ENCODE measurements around the gene RNASEH2B. TPM values are rescaled to one million over a fixed set of nuclear protein-coding genes. Genes with fewer than 3 reads are reported as not detected.

Gene RNASEH2B
- total and polyA plus RNA-seq, 2 donors (not counting 1 experiment from before 2014, with no cell fraction given): 64.0 to 151 TPM

GRCh38 chr13:50912851-50913250 is 3.3 kb downstream of the RNASEH2B start:
- H3K27me3 Mint-ChIP-seq: no peaks in the 10 kb centered on the region
- intact Hi-C loops (cut with micrococcal nuclease): loop anchor here (1.0 to 10.0 kb wide), 15 partner anchors 112 to 1418 kb away; partner anchors contain the start of genes KPNA3 and PHF11
- peak overlapping the region in 1 of 2 donors; percentile 41 for H3K27ac ChIP-seq (ENCODE audit: low read length in 2 of 2)

GRCh38 chr13:50914176-50914700 is 4.6 kb downstream of the RNASEH2B start:
- ATAC-seq (ENCODE audit: low read depth) (no peak), DNase-seq (no peak)
- H2AFZ ChIP-seq (ENCODE audit: insufficient read depth, low read depth, low read length, poor library complexity, severe bottlenecking): no peak overlapping the region
- Mint-ChIP-seq H3K27ac (peak overlapping the region; percentile 74), H3K4me1 (peaks cover 75% of the 10 kb centered on the region), H3K9me3 (ENCODE audit: insufficient read depth) (no peaks in the 10 kb centered on the region), H3K4me3 (peak overlapping the region; percentile 21), H3K27me3 (no peaks in the 10 kb centered on the region)
- no peaks in the 10 kb centered on the region for H3K27me3 ChIP-seq (replicated peaks in 1 of 4; ENCODE audit: control extremely low read depth in 1 of 4, control insufficient read depth in 3 of 4, insufficient read depth in 4 of 4, low read length in 3 of 4)
- no peak overlapping the region for H3K4me3 ChIP-seq (ENCODE audit: control extremely low read depth in 1 of 5, extremely low read depth in 1 of 5, insufficient read depth in 1 of 5, low read depth in 2 of 5, low read length in 4 of 5)
- TF ChIP-seq CTCF (IDR thresholded peaks at IDR 0.05): no peak
- TF ChIP-seq EZH2 (IDR thresholded peaks at IDR 0.05; ENCODE audit: borderline replicate concordance, insufficient read depth, low read depth, low read length, poor library complexity, severe bottlenecking): no peak
- no peak overlapping the region for H3K9ac ChIP-seq (ENCODE audit: low read length)
- POLR2A ChIA-PET: interaction anchor here (0.6 to 1.8 kb wide), 3 partner anchors 21 to 917 kb away, joined by 4 to 7 read pairs (median 4); partner anchors contain the start of gene TRIM13
- H3K36me3 ChIP-seq (replicated peaks in 1 of 2; ENCODE audit: control extremely low read depth in 1 of 2, control insufficient read depth in 1 of 2, extremely low read depth in 1 of 2, insufficient read depth in 2 of 2, low read length in 1 of 2): no peaks in the 10 kb centered on the region
- intact Hi-C loops (cut with micrococcal nuclease): loop anchor here (5.0 to 10.0 kb wide), 7 partner anchors 157 to 1419 kb away; partner anchors contain the start of genes KPNA3 and PHF11
- H4K20me1 ChIP-seq (ENCODE audit: control insufficient read depth, insufficient read depth, low read length, poor library complexity, severe bottlenecking): peaks cover 7% of the 10 kb centered on the region
- H3K4me1 ChIP-seq (ENCODE audit: control insufficient read depth in 2 of 2, insufficient read depth in 2 of 2, low read length in 2 of 2): peaks cover 55 to 62% of the 10 kb centered on the region in 2 donors
- WGBS (ENCODE audit: insufficient coverage): 62% methylated on average over 8 of the region's 9 CpGs
- peak overlapping the region in 1 of 2 donors; percentile 73 for H3K27ac ChIP-seq (ENCODE audit: low read length in 2 of 2)
- H3K4me2 ChIP-seq (replicated peaks; ENCODE audit: low read depth, low read length, poor library complexity, severe bottlenecking): peak overlapping the region; percentile 29
- CTCF ChIA-PET: interaction anchor here (0.6 to 5.6 kb wide), 20 partner anchors 12 to 1120 kb away, joined by 3 to 100 read pairs (median 4); partner anchors contain the start of gene TRIM13
- H3K79me2 ChIP-seq (ENCODE audit: control insufficient read depth, insufficient read depth, low read length): peaks cover 92% of the 10 kb centered on the region
- H3K9me3 ChIP-seq (ENCODE audit: control extremely low read depth in 1 of 3, control insufficient read depth in 2 of 3, insufficient read depth in 1 of 3, low read length in 2 of 3): no peaks in the 10 kb centered on the region

More at GRCh38 chr13:50912851-50913250, 3.3 kb downstream of the RNASEH2B start:
- H3K4me1 Mint-ChIP-seq: peaks cover 74% of the 10 kb centered on the region
- Histone ChIP-seq H3K4me3 (ENCODE audit: control extremely low read depth in 1 of 5, extremely low read depth in 1 of 5, insufficient read depth in 1 of 5, low read depth in 2 of 5, low read length in 4 of 5) (no peak overlapping the region), H3K4me2 (replicated peaks; ENCODE audit: low read depth, low read length, poor library complexity, severe bottlenecking) (no peak overlapping the region), H3K9ac (ENCODE audit: low read length) (no peak overlapping the region), H3K27me3 (replicated peaks in 1 of 4; ENCODE audit: control extremely low read depth in 1 of 4, control insufficient read depth in 3 of 4, insufficient read depth in 4 of 4, low read length in 3 of 4) (no peaks in the 10 kb centered on the region), H3K36me3 (replicated peaks in 1 of 2; ENCODE audit: control extremely low read depth in 1 of 2, control insufficient read depth in 1 of 2, extremely low read depth in 1 of 2, insufficient read depth in 2 of 2, low read length in 1 of 2) (no peaks in the 10 kb centered on the region), H3K4me1 (ENCODE audit: control insufficient read depth in 2 of 2, insufficient read depth in 2 of 2, low read length in 2 of 2) (peaks cover 63% of the 10 kb centered on the region in 2 donors), H2AFZ (ENCODE audit: insufficient read depth, low read depth, low read length, poor library complexity, severe bottlenecking) (no peak overlapping the region), H3K9me3 (ENCODE audit: control extremely low read depth in 1 of 3, control insufficient read depth in 2 of 3, insufficient read depth in 1 of 3, low read length in 2 of 3) (no peaks in the 10 kb centered on the region), H4K20me1 (ENCODE audit: control insufficient read depth, insufficient read depth, low read length, poor library complexity, severe bottlenecking) (peaks cover 7% of the 10 kb centered on the region), H3K79me2 (ENCODE audit: control insufficient read depth, insufficient read depth, low read length) (peaks cover 80% of the 10 kb centered on the region)
- no CpG with 5 or more reads among the region's 2 CpGs for WGBS (ENCODE audit: insufficient coverage)
- ATAC-seq (ENCODE audit: low read depth): no peak
- no peak for DNase-seq
- no peak overlapping the region for H3K4me3 Mint-ChIP-seq
- H3K27ac Mint-ChIP-seq: peak overlapping the region; percentile 97
- TF ChIP-seq EZH2 (IDR thresholded peaks at IDR 0.05; ENCODE audit: borderline replicate concordance, insufficient read depth, low read depth, low read length, poor library complexity, severe bottlenecking): no peak
- ChIA-PET POLR2A (interaction anchor here (2.1 to 2.9 kb wide), 2 partner anchors 788 to 936 kb away, joined by 4 to 34 read pairs; no protein-coding TSS in a partner anchor), CTCF (interaction anchor here (1.0 to 5.6 kb wide), 16 partner anchors 15 to 936 kb away, joined by 4 to 100 read pairs (median 21); partner anchors contain the start of gene TRIM13)
- H3K9me3 Mint-ChIP-seq (ENCODE audit: insufficient read depth): no peaks in the 10 kb centered on the region
